GM18517 (cell line): Measurements from ENCODE around the gene SLC34A3.

ENCODE experiments used
- ATAC-seq: cut with Tn5 transposase; IDR thresholded peaks from one replicate; pipeline ENCODE4 v1.9.1; 2021; ENCODE audit warnings: mild to moderate bottlenecking, moderate library complexity; ENCODE audit not compliant: unreplicated experiment

SLC34A3 gene

DNA sequence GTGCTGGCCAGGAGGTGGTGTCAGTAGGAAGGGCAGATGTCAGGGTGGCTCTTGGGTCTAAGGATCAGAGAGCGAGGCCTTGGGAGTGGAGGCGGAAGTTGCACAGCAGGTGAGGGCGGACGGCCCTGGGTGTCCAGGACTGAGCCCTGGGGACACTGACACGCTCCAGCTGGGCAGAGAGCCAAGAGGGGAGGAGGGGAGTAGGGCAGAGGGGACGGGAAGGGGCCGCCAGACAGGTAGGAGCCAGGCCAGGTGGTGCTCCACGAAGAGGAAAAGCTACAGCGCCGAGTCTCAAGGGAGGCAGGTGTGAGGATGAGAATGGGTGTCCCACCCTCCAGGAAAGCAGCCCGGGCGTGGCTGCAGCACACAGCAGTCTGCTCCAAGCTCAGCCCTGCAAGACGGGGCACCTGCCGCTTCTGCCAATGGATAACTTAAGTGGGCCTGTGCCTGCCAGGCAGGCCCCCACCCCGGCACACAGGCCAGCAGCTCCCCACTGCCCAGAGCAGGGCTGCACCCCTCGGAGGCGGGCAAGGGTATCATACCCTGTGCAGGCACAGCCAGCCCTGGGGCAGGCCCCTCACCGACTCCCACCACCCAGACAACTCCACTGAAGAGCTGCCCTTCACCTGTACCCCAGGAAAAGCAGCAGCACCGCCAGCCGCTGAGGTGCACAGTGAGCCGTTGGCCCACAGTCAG, 35.0 kb upstream of the SLC34A3 start:
- no peak for ATAC-seq

DNA sequence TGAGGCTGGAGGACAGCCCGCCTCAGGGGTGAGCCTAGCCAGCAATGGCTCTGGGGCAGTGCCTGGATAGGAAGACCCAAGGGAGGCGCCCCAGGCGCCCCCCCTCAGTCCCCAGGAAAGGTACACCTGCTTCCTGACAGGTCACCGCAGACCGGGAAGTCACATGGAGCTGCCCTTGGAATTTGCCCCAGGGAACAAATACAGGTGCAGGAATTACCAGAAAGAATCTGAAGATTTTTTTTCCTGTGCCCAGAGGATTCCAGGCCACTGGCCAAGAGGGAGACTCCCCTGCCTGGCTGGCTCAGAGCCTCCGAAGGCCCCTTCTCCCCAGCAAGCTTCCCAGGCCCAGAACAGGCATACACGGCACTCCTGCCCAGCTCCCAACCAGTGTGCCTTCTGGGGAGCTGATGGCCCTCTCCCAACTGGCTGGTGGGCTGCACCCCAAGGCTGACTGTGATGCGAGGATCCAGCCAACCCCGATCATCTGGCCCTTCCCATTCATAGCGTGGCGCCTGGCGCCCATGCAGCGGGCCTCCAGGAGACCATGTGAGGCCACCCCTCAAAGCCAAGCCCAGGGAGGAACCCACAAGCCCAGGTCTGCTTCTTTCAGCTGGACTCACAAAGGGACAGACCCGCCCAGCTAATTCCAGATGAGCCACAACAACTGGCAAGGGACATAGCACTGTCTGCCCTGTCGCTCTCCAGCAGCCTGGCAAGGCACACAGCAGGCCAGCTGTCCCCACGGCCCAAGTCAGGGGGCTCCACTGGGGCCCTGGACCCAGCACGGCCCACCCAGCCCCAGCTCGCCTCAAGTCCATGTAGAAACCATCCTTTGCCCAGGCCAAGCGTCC, 32.4 kb upstream of the SLC34A3 start:
- no peak for ATAC-seq

DNA sequence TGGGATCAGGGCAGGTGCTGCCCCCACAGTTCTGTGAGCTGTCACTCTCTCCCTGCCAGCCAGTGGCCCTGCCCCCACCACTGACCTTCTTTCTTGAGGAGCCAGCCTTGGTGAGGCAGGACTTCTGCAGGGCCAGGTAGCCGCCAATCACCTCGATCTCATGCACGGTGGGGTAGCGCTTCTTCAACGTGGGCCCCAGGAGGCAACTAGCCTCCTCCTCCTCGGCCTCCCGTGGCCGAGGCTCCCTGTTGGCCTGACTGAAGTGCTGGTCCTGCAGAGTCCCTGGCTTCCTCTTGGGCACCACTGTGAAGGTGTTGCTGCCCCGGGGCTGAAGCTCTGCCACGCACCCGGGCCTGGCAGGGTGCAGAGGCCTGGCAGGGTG, 31.8 kb upstream of the SLC34A3 start:
- ATAC-seq: no peak

DNA sequence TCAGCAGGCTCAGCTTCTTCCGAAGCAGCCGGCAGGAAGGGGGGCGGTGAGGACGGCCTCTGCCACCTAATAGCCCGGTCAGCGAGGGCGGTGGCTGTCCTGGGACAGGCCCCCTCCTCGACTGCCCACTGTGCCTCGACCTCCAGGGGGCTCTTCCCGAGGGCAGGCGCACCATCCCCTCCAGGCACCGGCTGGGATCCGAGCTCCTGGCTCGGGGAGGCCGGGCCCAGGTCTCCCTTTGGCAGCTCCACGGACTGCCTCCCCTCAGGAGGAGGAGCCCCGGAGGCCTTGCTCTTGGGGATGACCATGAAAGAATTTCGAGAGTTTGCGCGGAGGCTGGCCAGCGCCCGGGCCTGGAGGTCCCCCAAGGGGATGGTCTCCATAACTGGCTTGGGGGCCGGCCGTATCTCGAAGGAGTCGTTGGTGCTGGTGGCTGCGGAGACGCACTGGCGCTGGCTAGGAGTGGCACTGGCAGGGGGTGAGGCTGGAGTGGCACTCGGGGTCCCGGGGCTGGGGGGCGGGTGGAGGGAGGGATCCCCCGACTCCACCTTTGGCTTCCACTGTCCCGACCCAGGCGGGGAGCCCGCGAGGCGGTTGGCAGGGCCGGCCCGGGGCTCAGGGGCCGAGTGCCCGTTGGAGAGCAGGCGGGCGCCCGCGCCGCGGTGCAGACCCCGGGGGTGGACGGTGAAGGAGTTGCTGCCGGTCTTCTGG, 31.1 kb upstream of the SLC34A3 start:
- ATAC-seq: no peak

DNA sequence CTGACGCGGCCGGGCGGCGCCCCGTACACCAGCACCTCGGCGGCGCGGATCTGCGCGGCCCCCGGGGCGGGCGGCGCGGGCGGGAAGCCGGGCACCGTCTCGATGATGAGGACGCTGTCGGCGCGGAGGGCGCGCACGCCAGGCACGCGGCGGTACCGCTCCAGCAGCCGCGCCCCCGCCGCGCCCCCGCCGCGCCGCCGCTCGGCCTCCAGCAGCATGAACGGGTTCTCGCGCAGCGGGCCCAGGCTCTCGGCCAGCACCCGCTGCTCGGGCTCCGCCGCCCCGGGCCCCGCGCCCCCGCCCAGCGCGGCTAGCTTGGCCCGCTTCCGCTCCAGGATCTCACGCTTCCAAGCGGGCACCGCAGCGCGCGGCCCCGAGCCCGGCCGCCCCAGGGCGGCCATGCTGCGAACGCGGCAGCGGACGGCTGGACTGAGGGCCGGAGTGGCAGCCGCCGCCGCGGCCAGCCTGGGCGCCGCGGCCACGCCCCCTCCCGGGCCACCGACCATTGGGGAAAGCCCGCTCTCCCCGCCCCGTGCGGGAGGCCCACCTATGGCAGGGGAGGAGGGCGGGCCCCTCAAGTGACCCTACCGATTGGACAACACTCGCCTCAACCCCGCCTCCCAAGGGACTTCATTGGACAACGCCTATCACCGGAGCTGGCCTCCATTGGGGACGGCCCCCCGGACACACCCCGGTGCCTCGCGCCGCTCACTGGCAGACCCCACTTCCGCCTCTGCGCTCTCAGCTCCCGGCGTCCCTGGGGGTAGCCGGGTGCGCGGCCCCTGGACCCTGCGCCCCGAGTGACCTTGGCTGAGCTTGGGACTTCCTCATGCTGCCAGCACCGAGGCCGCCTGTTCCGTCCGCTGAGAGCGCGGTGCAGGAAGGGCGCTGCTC, 30.1 kb upstream of the SLC34A3 start, which contains the start of gene TPRN:
Gene TPRN, minus strand, starts transcription at position 431 of the 894 bp plus-strand sequence. Its CDS starts 30 bp downstream, at position 401.
- ATAC-seq: peak; percentile 87

DNA sequence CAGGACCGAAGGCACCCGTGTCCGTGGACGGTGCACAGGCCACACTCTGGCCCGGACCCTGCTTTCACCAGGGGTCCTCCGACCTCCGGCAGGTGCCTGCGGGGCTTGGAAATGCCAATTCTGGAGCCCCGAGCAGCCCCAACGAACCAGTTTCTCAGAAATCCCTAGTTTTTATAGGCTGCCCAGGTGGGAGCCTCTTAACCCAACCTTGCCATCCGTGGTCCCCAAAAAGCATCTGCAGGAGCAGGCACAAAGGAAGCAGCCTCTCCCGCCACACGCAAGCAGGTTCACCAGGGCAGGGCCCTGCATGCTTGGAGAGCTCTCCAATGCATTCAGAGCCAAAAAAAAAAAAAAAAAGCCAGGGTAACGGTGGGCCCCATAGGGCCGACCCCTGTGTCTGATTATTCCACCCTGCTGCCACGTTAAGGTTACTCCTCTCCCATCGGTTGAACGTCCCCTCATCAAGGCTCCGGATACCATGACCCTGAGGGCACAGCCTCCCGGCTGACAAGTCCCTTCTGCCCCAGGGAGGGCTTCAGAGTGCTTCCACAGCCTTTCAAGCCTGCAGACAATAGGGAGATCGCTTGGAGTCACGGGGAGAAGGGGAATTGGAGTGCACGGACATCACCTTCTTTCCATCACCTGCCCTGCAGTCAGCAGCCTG, 29.4 kb upstream of the SLC34A3 start:
- ATAC-seq: no peak

DNA sequence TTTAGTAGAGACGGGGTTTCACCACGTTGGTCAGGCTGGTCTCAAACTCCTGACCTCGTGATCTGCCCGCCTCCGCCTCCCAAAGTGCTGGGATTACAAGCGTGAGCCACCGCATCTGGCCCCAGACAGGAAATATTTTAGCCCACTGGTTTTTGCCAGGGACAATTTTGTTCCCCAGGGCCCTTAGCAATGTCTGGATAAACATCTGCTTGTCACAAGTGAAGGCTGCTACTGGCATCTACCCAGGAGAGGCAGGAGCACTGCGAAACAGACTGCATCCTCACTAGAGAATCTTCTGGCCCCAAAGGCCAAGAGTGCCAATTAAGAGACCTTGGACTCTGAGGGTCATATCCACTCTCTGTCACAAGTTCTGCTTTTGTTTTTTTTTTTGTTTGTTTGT, 27.7 kb upstream of the SLC34A3 start:
- no peak for ATAC-seq

DNA sequence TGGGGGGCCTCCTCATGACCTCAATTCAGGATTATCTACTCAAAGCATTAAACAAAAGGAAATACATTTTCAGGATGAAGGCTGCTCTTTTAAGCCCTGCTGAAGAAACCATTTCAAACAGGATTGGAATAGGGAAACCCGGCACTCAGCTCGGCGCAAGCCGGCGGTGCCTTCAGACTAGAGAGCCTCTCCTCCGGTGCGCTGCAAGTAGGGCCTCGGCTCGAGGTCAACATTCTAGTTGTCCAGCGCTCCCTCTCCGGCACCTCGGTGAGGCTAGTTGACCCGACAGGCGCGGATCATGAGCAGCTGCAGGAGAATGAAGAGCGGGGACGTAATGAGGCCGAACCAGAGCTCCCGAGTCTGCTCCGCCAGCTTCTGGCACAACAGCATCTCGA, 26.0 kb upstream of the SLC34A3 start:
- ATAC-seq: no peak

DNA sequence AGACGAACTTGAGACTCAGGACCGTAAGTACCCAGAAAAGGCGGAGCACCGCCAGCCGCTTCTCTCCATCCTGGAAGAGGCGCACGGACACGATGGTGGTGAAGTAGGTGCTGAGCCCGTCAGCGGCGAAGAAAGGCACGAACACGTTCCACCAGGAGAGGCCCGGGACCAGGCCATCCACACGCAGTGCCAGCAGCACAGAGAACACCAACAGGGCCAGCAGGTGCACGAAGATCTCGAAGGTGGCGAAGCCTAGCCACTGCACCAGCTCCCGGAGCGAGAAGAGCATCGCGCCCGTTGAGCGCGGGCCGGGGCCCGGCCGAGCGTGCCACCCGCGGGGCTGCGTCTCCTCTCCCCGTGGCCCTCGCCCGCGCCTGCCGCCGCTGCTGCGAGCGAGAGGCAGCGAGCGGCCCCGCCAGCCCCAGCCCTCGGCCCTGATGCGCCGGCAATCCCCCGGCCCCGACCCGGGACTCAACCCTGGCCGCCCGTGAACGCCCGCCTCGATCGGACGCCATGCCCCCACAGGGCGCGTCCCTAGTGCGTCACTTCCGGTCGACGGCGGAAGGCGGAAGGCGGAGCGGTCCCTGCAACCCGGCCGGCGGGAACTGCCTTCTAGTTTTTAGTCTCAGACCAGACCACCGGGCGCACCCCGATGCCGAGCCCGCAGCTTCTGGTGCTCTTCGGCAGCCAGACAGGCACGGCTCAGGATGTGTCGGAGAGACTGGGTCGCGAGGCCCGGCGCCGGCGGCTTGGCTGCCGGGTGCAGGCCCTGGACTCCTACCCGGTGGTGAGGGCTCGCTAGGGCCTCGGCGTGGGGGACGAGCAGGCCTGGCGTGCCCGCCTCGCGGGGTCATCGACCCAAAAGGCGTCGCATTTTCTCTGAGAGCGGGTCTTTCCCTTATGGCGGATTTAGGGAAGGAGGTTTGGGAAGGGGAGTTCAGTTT, 25.3 kb upstream of the SLC34A3 start, which contains the start of the genes NDOR1 and TMEM203:
Gene NDOR1, plus strand, starts transcription at position 575 of the 944 bp plus-strand sequence. Its CDS starts 78 bp downstream, at position 653.
Gene TMEM203, minus strand, starts transcription at position 523 of the 944 bp plus-strand sequence. Its CDS starts 234 bp downstream, at position 289.
- no peak for ATAC-seq

DNA sequence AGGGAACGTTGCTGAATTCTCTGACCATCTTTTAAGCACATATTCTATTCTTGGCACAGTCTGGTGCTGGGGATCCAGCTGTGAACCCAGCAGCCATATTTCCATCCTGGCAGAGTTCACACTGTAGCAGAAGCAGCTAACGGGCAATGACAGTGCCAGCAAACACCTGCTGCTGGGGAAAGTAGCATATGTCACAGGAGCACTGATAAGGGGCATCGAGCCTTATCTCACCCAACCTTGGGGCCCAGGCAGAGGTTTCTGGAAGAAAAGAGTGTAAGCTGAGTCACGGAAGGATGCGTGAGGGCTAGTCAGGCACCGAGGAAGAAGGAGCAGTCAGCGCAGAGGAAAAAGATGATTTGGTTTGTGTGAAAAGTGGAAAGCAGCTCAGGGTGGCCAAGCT, 24.1 kb upstream of the SLC34A3 start:
- no peak for ATAC-seq

DNA sequence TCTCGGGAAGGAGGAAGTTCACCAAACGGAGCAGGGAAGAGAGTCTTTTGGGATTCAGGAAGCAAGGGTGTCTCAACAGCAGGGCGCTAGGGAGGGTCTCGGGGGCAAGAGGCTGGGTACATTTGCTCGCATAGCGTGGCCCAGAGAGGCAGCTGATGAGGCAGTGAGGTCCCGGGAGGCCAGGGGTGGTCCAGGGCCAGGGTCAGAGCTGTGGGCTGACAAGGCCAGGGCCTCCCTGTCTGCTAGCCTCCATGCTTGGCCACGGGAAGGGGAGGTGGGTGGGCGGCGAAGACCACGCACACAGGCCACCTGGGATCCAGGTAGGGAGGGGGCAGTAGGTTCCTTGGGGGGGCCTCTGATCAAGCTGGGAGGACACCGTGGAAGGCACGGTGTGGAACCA, 19.2 kb upstream of the SLC34A3 start:
- ATAC-seq: no peak

DNA sequence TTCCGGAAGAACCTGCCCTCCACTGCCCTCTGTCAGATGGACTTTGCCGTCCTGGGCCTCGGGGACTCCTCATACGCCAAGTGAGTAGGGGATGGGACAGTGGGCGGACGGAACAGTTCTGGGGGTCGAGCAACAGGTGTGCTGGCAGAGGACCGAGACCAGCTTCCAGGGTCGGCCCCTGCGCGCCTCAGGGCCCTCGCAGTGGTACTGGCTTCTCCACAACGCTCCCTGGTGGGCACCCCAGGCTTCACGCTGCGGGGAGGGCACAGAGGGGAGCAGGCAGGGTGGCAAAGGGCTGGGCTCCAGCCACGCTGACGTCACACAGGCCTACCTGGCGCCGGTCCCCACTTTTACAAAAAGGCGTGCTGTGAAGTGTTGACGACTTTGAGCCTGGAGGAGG, 18.2 kb upstream of the SLC34A3 start:
- ATAC-seq: no peak

DNA sequence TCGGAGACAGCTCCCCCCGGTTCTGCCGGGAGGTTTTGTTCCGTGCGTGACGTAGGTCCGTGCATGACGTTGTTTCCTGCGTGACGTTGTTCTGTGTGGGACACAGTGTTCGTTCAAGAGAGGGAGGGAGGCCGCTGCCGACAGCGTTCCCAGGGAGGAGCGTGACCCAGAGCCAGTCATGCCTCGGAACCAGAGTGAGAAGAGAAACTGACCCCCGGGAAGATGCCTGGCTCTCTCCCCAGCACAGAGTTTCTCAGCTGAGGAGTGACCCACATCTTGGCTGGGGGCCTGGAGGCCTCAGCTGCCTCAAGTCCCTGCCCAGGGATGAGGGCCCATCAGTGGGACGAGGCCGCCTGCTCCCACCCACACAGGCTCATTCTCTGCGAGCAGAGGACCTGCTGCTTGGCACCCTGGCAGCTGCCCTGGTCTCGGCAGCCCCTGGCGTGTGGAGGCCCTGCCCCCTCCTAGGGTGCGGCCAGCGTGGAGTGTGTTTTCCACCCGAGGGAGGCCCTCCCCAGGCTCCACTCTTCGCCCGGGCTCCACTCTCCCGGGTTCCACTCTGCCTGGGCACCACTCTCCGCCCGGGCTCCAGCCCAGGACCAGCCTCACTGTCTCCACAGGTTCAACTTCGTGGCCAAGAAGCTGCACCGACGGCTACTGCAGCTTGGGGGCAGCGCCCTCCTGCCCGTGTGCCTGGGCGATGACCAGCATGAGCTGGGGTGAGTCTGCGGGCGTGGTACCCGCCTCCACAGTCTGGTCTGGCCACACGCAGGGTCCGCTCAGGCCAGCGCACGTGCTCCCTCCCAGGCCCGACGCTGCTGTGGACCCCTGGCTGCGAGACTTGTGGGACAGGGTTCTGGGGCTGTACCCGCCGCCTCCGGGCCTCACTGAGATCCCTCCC, 17.3 kb upstream of the SLC34A3 start:
- ATAC-seq: no peak

DNA sequence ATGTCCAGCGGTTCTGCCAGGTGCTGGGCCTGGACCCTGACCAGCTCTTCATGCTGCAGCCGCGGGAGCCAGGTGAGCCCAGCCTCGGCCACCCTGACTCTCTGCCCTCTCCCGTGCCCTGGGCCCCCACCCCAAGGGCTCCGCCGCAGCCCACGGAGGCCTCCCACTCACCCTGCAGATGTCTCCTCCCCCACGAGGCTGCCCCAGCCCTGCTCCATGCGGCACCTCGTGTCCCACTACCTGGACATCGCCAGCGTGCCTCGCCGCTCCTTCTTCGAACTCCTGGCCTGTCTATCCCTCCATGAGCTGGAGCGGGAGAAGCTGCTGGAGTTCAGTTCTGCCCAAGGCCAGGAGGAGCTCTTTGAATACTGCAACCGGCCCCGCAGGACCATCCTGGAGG, 16.1 kb upstream of the SLC34A3 start:
- ATAC-seq: no peak

DNA sequence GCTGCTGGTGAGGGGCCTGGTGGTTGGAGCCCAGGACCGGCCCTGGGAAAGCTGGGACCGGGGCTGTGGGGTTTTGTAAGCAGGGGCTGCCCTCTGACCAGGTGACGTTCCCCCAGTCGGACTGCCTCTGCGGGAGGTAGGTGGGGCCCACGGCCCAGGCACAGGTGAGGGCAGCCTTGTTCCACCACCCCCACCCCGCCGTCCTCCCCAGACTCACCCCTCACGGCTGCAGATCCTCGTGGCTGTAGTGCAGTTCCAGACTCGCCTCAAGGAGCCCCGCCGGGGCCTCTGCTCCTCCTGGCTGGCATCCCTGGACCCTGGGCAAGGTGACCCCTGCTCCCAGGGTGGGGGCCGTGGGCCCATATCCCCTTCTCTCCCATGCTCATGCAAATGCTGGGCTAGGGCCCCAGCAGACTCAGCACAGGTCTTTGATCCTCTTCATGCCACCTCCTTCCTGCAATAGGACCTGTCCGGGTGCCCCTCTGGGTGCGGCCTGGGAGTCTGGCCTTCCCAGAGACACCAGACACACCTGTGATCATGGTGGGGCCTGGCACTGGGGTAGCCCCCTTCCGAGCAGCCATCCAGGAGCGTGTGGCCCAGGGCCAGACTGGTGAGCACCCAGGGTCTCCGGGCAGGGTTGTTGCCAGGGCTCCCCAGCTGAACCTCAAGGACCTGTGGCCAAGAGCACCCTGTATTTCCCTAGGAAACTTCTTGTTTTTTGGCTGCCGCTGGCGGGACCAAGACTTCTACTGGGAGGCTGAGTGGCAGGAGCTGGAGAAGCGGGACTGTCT, 15.3 kb upstream of the SLC34A3 start:
- no peak for ATAC-seq

DNA sequence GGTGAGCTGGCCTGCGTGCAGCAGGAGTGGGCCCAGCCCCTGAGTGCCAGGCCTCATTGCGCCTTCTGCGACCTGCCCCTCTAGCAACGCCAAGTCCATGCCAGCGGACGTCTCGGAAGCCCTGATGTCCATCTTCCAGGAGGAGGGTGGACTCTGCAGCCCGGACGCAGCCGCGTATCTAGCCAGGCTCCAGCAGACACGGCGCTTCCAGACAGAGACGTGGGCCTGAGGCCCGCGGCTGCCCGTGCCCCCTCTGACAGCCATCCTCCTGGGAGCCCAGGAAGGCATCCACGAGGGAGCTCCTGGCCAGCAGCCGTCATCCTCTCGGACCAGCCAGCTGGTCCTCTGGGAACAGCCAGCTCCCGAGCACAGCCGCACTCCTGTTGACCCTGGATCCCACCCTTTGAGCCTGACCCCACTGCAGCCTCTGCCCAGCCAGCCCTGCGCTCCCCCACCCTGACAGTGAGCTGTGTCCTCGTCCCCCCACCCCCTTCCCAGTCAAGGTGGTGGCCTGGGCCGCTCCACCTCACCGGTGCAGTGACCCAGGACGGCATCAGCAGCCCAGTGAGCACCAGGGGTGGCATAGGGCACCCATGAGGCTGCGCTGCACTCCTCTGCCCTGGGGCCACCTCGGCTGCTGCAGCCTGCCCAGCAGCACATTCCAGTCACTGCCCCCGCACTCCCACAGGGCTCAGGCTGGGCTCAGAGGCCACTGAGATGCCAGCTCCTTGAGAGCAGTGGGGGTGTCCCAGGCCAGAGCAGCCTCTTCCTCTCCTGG, 14.3 kb upstream of the SLC34A3 start:
- no peak for ATAC-seq
